Measurements from ENCODE around the gene TSEN34. TPM values are rescaled to one million over a fixed set of nuclear protein-coding genes. Genes with fewer than 3 reads are reported as not detected.

The TSEN34 gene
- total RNA-seq, 4 donors from 2014 or later = 40.9 to 48.9 (median 43.9) TPM

GRCh38 chr19:54159352-54160181 lies 31.5 kb upstream of the TSEN34 start, which contains the start of gene LENG1:
LENG1 (minus strand) TSS chr19:54159721; CDS start chr19:54159695, 26 bp downstream.
- Histone ChIP-seq H3K27ac (peak within 1 kb of the TSS; percentile 93 to 98 (median 96)), H3K27me3 (peaks cover 3 to 8% (median 3%) of the 10 kb centered on the region in 3 donors), H3K36me3 (peaks cover 0 to 36% of the 10 kb centered on the region in 2 donors), H3K4me3 (peak within 1 kb of the TSS; percentile 78 to 87 (median 84)), H3K9me3 (no peaks in the 10 kb centered on the region), H3K4me1 (peaks cover 23 to 38% of the 10 kb centered on the region in 2 donors)
- intact Hi-C loops (cut with DNase I; ENCODE audit: low total_unique reads) = loop anchor here (1.0 to 10.0 kb wide), 5 partner anchors 22 to 305 kb away; partner anchors contain the start of genes CNOT3, LENG9, MBOAT7 and NDUFA3
- in situ Hi-C loops (cut with MboI; ENCODE audit: low sequenced_read_pairs in 4 of 4) = loop anchor here in 1 of 4 donors (5.0 kb wide), 1 partner anchor 73 kb away; no protein-coding TSS in a partner anchor
- ATAC-seq (peak; percentile 96 to 98), DNase-seq (peak; percentile 100)
- peak; percentile 68 to 80 for TF ChIP-seq POLR2A (IDR thresholded peaks at IDR 0.05)
- peak in 4 of 5 experiments; percentile 31 to 43 (median 37) for TF ChIP-seq CTCF (IDR thresholded peaks at IDR 0.05 in 4 of 5, conservative IDR thresholded peaks at IDR 0.05 in 1 of 5)

- Histone ChIP-seq H3K9me3 (no peaks in the 10 kb centered on the region), H3K27ac (peak overlapping the region; percentile 87 to 93 (median 92)), H3K4me3 (peak overlapping the region; percentile 65 to 87 (median 78)), H3K27me3 (peaks cover 8 to 10% (median 9%) of the 10 kb centered on the region in 3 donors), H3K36me3 (peaks cover 0 to 29% of the 10 kb centered on the region in 2 donors), H3K4me1 (peaks cover 23 to 39% of the 10 kb centered on the region in 2 donors)
- ATAC-seq (no peak), DNase-seq (no peak)
- in situ Hi-C loops (cut with MboI; ENCODE audit: low sequenced_read_pairs in 4 of 4) (loop anchor here in 1 of 4 donors (5.0 kb wide), 1 partner anchor 72 kb away; no protein-coding TSS in a partner anchor), intact Hi-C loops (cut with DNase I; ENCODE audit: low total_unique reads) (loop anchor here (5.0 to 10.0 kb wide), 2 partner anchors 42 to 305 kb away; partner anchors contain the start of genes LENG9 and RPS9)
- TF ChIP-seq CTCF (IDR thresholded peaks at IDR 0.05 in 4 of 5, conservative IDR thresholded peaks at IDR 0.05 in 1 of 5) (no peak), POLR2A (IDR thresholded peaks at IDR 0.05) (no peak)
Measured at GRCh38 chr19:54160182-54160811, 30.8 kb upstream of the TSEN34 start.

GRCh38 chr19:54160854-54161253 lies 30.3 kb upstream of the TSEN34 start:
- peaks cover 11 to 12% (median 12%) of the 10 kb centered on the region in 3 donors for H3K27me3 ChIP-seq
- in situ Hi-C loops (cut with MboI; ENCODE audit: low sequenced_read_pairs in 4 of 4) (loop anchor here in 1 of 4 donors (5.0 kb wide), 1 partner anchor 71 kb away; no protein-coding TSS in a partner anchor), intact Hi-C loops (cut with DNase I; ENCODE audit: low total_unique reads) (loop anchor here (5.0 to 10.0 kb wide), 2 partner anchors 41 to 304 kb away; partner anchors contain the start of genes LENG9 and RPS9)
- H3K36me3 ChIP-seq = peaks cover 0 to 23% of the 10 kb centered on the region in 2 donors
- no peaks in the 10 kb centered on the region for H3K9me3 ChIP-seq
- peak overlapping the region in 1 of 4 donors; percentile 93 for H3K27ac ChIP-seq
- ATAC-seq (no peak), DNase-seq (no peak)
- peaks cover 23 to 39% of the 10 kb centered on the region in 2 donors for H3K4me1 ChIP-seq
- TF ChIP-seq POLR2A (IDR thresholded peaks at IDR 0.05) (no peak), CTCF (IDR thresholded peaks at IDR 0.05 in 4 of 5, conservative IDR thresholded peaks at IDR 0.05 in 1 of 5) (no peak)
- H3K4me3 ChIP-seq = peak overlapping the region in 2 of 4 donors; percentile 86 to 87

- Histone ChIP-seq H3K4me3 (peak overlapping the region; percentile 22 to 57 (median 49)), H3K9me3 (no peaks in the 10 kb centered on the region), H3K27me3 (peaks cover 16 to 17% (median 17%) of the 10 kb centered on the region in 3 donors), H3K4me1 (peaks cover 23 to 39% of the 10 kb centered on the region in 2 donors), H3K27ac (peak overlapping the region in 1 of 4 donors; percentile 41), H3K36me3 (peaks cover 0 to 9% of the 10 kb centered on the region in 2 donors)
- DNase-seq (peak; percentile 66 to 68), ATAC-seq (no peak)
- in situ Hi-C loops (cut with MboI; ENCODE audit: low sequenced_read_pairs in 4 of 4) (loop anchor here in 1 of 4 donors (5.0 kb wide), 1 partner anchor 70 kb away; no protein-coding TSS in a partner anchor), intact Hi-C loops (cut with DNase I; ENCODE audit: low total_unique reads) (loop anchor here (5.0 to 10.0 kb wide), 2 partner anchors 40 to 302 kb away; partner anchors contain the start of genes LENG9 and RPS9)
- TF ChIP-seq CTCF (IDR thresholded peaks at IDR 0.05 in 4 of 5, conservative IDR thresholded peaks at IDR 0.05 in 1 of 5) (no peak), POLR2A (IDR thresholded peaks at IDR 0.05) (no peak)
Measured at GRCh38 chr19:54162241-54162805, 28.8 kb upstream of the TSEN34 start.
